HG03354 (cell line): ENCODE data around the gene GSTM1.
"Not testable (repeated sequence)": the region's sequence is repeated elsewhere in the genome, so short reads cannot be mapped to it uniquely, and the experiment has no call there.

Experiments
- ATAC-seq: cut with Tn5 transposase; IDR thresholded peaks from one replicate; pipeline ENCODE4 v1.9.1; 2021; ENCODE audit warnings: mild to moderate bottlenecking; ENCODE audit not compliant: unreplicated experiment, poor library complexity, severe bottlenecking

GSTM1 gene

DNA sequence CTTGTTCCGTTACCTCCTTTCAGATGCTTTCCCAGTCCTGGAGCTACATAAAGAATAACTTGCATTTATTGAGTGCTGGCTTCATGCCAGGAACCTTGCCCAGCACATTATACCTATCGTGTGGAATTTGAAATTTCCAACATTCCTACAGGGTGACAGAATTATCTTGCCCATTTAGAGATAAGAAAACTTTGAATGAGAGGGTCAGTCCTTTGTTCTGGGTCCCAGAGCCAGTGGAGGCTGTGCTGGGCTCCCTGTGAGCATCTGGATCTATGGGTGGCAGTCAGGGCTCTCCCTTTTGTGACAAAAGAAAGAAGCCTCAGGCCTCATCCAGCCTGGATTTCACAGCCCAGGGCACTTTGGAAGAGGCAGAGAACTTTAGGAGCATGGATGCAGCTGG, 28.5 kb upstream of the GSTM1 start:
- ATAC-seq: no peak

DNA sequence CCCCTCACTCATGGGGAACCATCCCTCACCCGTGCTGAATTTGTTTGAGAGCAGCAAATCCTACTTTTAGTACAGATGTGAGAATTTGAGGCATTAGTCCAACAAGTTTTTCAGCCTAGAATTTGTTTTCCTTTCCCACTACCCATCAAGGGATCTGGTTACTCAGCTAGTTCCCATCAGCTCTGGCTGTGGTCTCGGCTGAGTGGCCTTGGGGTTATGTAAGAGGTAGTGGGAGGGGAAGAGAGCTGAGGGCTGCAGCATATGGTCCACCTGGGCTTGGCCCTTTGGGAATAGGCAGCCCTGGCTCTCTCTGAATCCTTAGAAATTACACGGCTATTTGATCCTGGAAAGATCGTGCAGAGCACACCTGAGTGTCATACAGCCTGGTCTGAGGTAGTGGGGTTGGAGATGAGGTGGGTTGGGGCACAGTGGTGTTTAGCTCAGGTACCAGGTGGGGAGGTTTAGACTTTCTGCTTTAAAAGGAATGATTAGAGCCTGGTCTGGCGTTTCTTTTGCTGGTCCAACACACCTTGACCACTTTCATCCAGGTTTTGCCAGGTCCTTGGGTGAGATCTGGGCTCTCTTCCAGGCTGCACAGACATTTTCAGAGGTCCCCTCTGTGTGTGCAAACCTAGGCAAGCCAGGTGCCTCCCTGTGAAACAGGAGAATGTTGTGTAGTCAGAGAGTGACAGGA, 27.5 kb upstream of the GSTM1 start:
- no peak for ATAC-seq

DNA sequence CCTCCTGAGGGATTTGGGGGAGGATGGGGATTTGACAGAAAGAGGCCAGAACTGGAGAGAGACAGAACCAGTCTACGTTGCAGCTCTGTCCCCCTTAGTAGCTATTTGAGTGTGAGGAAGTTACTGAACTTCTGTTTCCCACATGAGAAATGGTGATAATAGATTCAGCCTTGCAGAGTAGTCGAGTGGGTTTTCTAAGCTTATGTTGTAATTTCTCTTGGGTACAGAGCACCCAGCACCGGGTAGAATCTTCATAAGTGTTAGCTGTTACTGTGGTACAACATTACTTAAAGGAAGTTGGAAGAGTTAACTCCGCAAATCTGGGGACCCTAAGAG, 27.0 kb upstream of the GSTM1 start:
- ATAC-seq: not testable (repeated sequence)

DNA sequence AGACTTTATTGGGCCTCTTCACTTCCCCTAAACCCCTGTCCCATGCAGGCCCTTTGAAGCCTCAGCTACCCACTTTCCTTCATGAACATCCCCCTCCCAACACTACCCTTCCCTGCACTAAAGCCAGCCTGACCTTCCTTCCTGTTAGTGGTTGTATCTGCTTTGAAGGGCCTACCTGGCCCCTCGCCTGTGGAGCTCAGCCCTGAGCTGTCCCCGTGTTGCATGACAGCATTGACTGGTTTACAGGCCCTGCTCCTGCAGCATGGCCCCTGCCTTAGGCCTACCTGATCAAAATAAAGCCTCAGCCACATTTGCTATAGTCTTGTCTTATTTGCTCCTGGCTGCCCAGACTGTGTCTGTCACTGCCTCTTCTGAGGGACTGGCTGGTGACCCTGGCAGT, 26.2 kb upstream of the GSTM1 start:
- no peak for ATAC-seq

DNA sequence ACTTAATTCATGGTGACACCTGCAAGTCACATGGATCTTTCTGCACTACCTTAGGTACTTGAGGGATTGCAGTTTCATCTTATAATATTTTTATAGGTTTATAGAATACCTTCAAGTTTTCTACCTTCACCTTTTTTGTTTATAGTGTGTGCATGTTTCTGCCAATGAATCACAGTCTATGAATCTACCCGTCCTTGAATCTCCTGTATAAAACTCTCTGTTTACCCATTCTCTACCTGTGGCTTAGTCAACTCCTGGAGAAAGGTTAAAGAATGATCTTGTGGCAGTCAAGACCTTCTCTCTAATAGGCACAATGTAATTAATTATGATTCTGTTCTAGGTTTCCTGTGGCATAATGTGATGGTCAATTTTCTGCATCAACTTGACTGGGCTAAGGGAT, 22.9 kb upstream of the GSTM1 start:
- no peak for ATAC-seq

DNA sequence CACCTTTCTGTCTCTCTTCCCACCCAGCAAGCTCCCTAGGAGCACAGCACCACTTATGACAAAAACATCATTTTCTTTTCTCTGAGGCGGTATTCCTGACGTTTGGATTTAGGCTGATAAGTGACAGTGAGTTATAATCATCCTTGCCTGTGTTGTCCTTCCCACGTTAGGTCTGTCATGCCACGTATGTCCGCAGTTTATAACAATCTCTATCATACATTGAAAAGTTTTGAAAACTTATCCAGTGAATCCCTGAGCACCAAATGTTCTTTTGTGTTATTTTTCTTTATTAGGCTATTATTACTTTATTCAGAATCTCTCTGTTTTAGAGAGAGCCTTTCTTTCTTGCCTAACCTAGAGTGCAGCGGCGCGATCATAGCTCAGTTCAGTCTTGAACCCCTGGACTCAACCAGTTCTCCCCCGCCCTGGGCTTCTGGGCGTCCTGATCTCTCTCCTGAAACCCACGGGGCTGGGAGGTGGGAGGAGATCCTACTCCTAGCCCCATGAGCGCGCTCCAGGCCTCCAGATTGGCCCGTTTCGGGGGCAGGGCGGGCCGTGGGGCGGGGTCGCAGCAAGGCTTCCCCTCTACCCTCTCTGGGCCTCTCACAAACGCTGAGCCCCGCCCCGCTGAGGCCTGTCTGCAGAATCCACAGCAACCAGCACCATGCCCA, 20.0 kb upstream of the GSTM1 start, which contains the start of gene GSTM2:
TSS of gene GSTM2 (plus strand) at position 606 of the 671 bp plus-strand sequence. CDS start at position 665, 59 bp downstream.
- peak; percentile 89 for ATAC-seq

DNA sequence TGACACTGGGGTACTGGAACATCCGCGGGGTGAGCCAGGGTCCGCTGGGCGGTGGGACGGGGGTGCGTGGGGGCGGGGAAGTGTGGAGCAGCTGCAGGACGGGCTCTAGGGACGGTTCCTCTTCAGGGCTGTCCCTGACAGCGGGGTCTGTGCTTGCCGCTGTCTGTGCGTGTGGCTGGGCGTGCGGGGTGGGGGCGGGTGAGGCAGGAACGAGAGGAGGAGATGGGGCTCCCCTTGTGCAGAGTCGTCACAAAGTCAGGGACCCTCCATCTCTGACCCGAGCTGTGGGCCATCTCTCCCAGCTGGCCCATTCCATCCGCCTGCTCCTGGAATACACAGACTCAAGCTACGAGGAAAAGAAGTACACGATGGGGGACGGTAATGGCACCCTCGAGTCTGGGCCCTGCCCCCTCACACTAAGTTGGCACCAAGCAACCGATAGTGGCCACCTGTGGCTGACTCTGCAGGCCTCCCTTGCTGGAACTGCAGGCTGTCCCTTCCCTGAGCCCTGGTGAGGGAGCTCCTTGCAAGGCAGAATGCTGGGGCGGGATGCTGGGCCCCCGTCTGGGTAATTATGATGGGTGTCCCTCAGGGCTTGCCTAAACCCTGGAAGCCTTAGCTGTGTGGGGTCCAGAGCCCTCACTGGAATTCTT, 19.4 kb upstream of the GSTM1 start:
- ATAC-seq: peak; percentile 28

DNA sequence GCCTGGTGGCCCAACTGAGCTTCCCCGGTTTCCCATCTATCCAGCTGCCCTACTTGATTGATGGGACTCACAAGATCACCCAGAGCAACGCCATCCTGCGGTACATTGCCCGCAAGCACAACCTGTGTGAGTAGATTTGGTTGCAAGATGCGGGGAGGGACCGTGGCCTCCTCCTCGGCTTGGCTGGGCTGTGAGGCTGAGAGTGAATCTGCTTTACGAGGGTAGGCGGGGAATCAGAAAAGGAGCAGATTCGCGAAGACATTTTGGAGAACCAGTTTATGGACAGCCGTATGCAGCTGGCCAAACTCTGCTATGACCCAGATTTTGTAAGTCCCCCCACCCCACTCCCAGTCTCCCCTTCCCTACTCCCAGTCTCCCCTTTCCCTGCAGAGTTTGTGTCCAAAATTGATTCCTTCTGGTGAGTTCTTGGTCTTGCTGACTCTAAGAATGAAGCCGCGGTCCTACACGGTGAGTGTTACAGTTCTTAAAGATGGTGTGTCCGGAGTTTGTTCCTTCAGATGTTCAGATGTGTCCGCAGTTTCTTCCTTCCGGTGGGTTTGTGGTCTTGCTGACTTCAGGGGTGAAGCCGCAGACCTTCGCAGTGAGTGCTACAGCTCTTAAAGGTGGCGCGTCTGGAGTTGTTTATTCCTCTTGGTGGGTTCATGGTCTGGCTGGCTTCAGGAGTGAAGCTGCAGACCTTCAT, 18.2 kb upstream of the GSTM1 start:
- no peak for ATAC-seq

DNA sequence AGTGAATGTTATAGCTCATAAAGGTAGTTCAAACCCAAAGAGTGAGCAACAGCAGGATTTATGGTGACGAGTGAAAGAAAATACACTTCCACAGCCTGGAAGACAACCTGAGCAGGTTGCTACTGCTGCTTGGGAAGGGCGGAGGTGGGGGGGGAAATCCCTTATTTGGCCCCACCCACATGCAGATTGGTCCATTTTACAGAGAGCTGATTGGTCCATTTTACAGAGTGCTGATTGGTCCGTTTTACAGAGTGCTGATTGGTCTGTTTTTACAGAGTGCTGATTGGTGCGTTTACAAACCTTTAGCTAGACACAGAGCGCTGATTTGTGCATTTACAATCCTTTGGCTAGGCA, 17.7 kb upstream of the GSTM1 start:
- ATAC-seq: not testable (repeated sequence)

DNA sequence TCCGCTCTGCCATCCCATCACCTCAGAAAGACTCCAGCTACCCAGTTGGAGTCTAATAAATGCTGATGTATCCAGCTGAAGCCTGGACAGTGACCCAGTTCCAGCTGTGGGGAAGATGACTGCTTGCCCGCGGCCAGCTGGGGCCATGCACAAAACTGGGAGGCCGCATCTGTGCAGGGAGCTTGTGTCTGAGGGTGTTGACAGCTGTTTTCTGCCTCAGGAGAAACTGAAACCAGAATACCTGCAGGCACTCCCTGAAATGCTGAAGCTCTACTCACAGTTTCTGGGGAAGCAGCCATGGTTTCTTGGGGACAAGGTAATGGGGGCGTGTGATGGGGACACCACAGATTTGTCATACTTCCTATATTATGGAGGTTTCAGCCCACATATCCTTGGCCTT, 16.6 kb upstream of the GSTM1 start:
- no peak for ATAC-seq

DNA sequence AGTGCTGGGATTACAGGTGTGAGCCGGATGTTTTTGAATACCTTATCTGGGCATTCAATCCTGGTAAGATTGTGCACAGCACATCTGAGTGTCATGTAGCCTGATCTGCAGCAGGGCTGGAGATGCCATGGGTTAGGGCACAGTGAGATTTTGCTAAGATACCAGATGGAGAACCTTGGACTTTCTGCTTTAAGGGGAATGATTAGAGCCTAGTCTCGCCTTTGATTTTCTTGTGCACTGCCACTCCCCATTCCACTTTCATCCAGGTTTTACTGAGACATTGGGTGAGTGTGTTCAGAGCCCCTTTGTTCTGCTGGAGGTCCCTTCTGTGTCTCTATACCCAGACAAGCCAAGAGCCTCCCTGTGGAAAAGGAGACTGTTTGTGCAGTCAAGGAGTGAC, 13.8 kb upstream of the GSTM1 start:
- ATAC-seq: not testable (repeated sequence)

DNA sequence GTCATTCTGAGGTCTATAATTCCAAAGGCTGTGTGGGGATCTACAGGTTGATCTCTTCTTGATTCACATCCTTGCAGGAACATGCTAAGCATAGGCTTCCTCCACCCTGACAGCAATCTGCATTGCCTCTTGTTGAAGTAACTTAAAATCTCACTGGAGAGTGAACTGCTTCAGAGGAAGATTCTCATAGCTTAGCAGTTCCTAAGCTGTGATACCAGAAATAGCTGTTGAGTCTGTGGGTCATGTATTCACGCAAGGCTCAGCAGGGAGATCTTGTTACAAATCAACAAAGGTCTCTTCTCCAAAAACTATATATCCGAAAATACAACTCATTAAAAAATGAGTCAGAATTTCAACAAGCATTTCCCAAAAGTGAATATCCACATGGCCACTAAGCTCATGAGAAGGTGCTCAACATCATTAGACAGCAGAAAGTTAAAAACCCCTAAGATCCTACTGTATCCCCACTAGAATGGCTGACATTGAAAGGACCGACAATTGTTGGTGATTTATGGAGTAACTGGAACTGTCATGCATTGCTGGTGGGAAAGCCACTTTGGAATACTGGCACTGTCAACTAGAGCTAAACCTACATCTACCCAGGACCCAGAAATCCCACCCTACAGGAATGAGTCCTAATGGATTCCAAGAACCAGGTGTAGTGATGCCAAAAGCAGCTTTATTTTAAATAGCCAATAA, 10.8 kb upstream of the GSTM1 start:
- ATAC-seq: not testable (repeated sequence)

DNA sequence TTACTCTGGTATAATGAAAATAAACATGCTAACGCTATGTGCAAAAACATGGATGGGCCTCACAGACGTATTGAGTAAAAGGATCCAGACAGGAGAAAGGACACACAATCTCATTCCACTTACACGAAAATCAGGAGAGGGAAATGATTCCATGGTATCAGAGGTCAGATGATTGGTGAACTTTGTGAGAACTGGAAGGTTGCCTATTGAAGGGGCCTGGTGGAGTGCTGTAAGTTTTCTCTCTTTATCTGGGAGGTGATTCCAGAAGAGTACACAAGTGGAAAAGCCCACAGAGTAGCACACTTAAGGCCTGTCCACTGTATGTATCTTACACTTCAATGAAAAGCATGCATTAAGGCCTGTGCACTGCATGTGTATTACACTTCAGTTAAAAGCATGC, 10.2 kb upstream of the GSTM1 start:
- ATAC-seq: no peak

DNA sequence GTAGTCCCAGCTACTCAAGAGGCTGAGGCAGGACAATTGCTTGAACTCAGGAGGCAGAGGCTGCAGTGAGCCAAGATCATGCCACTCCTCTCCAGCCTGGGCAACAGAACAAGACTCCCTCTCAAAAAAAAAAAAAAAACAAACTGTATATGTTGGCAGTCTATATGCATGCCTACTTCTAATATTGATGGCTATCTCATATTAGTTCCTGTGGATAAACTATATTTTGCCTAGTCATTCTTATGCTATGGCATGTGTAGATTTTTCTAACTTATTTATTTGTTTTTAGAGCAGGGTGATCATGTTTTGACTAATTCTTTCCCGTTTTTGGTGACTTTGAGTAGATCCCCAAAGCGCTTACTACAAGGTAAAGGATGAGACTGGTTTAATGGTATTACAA, 9.0 kb upstream of the GSTM1 start:
- not testable (repeated sequence) for ATAC-seq

DNA sequence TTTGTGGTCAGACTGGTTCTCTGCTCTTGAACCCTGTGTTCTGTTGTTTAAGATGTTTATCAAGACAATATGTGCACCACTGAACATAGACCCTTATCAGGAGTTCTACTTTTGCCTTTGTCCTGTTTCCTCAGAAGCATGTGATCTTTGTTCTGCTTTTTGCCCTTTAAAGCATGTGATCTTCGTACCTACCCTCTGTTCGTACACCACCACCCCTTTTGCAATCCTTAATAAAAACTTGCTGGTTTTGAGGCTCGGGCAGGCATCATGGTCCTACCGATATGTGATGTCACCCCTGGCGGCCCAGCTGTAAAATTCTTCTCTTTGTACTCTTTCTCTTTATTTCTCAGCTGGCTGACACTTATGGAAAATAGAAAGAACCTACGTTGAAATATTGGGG, 2.8 kb upstream of the GSTM1 start:
- not testable (repeated sequence) for ATAC-seq

DNA sequence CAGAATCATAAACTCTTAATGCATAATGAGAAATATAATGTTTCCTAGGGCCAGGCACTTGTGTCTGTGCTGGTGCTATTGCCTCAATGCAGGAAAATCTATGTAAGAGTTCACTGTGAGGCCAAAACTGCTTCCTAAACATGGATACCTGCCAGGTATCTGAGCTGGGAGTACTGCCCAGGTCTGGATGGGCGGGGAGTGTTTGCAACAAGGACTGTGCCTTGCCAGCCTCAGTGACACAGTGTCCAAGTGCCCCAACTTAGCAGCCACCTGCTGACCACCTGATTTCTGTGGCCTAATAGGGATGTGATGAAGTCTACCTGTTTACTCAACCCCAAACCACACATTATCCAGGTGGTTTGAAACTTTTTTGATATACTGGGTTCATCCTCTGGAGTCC, 2.2 kb upstream of the GSTM1 start:
- ATAC-seq: not testable (repeated sequence)

DNA sequence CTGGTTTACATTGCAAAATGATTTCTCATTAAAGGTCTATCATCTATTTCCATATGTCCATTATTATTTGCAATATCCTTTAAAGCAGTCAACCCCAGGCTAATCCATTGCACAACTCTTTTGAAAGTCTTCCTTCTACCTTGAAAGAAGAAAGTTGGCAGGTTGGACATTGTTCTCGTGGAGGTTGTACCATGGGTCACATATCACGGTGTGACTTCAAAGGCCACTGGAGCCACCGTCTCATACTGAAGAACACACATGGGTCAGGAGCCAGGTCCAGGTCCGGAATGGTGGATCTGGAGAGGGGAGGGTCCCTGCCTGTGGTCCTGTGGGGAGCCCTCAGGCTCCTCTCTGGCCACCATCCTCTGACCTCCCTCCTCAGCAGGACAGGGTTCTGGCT, 1.7 kb upstream of the GSTM1 start:
- not testable (repeated sequence) for ATAC-seq

DNA sequence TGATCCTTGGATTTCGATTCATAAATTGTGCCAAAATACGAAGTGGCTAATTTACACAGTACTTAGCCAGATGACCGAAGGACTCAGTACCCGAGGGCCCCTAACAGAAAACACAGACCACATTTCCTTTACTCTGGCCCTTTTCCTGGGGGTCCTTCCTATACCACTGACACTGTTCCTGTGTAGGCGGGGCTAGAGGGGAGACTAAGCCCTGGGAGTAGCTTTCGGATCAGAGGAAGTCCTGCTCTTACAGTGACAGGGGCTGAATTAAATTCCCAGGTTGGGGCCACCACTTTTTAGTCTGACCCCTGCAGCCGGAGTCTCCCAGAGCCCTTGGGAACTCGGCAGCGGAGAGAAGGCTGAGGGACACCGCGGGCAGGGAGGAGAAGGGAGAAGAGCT, 508 bp upstream of the GSTM1 start:
- peak; percentile 8 for ATAC-seq

DNA sequence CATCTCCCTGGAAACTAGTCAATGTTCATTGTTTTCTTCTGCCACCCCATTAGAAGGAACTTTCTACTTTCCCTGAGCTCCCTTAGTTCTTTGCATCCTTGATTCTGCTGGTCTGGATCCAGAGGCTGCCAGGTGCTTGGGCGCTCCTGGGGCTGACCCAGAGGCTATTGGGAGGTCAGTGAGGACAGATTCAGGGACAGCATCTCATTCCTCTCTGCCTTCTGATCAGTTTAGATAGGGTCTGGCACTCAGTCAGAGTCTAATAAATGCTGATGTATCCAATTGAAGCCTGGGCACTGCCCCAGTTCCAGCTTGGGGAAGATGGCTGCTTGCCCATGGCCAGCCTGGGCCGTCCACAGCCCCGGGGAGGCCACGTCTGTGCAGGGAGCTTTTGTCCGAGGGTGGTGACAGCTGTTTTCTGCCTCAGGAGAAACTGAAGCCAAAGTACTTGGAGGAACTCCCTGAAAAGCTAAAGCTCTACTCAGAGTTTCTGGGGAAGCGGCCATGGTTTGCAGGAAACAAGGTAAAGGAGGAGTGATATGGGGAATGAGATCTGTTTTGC, 2.3 kb downstream of the GSTM1 start:
- no peak for ATAC-seq

DNA sequence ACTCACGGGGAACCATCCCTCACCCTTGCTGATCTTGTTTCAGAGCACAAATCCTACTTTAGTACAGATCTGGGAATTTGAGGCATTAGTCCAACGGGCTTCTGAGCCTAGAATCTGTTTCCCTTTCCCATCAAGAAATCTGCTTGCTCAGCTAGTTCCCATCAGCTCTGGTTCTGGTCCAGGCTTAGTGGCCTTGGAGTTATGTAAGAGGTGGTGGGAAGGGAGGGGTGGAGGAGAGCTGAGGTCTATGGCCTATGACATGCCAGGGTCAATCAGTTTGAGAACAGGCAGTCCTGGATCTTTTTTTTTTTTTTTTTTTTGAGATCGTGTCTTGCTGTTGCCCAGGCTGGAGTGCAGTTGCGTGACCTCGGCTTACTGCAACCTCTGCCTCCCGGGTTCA, 4.1 kb downstream of the GSTM1 start:
- no peak for ATAC-seq
